ENCODE data around the gene KCNQ2. TPM values are rescaled to one million over a fixed set of nuclear protein-coding genes. Genes with fewer than 3 reads are reported as not detected.

The KCNQ2 gene
- total and polyA plus RNA-seq, 2 donors = 0.14 to 2.1 TPM

GRCh38 chr20:63466250-63466825 is 6.1 kb downstream of the KCNQ2 start:
- no peak overlapping the region for H3K4me3 ChIP-seq (ENCODE audit: low read depth, low read length)
- DNase-seq (ENCODE audit: extremely low spot score) = no peak
- no peaks in the 10 kb centered on the region for H3K4me1 ChIP-seq (ENCODE audit: insufficient read depth)
- H3K27ac ChIP-seq (ENCODE audit: low read depth) = no peak overlapping the region
- 84% methylated on average over 55 of the region's 55 CpGs for WGBS
- no peaks in the 10 kb centered on the region for H3K36me3 ChIP-seq (ENCODE audit: insufficient read depth)

- Histone ChIP-seq H3K27ac (ENCODE audit: low read depth) (no peak overlapping the region), H3K4me1 (ENCODE audit: insufficient read depth) (no peaks in the 10 kb centered on the region), H3K4me3 (ENCODE audit: low read depth, low read length) (no peak overlapping the region), H3K36me3 (ENCODE audit: insufficient read depth) (no peaks in the 10 kb centered on the region)
- DNase-seq (ENCODE audit: extremely low spot score) = no peak
- WGBS = 79% methylated on average over 56 of the region's 56 CpGs
These were observed 6.8 kb downstream of the KCNQ2 start for GRCh38 chr20:63465380-63466249.

- no peak for DNase-seq (ENCODE audit: extremely low spot score)
- H3K4me1 ChIP-seq (ENCODE audit: insufficient read depth) = no peaks in the 10 kb centered on the region
- H3K4me3 ChIP-seq (ENCODE audit: low read depth, low read length) = no peak overlapping the region
- no peak overlapping the region for H3K27ac ChIP-seq (ENCODE audit: low read depth)
- 81% methylated on average over 12 of the region's 12 CpGs for WGBS
- H3K36me3 ChIP-seq (ENCODE audit: insufficient read depth) = no peaks in the 10 kb centered on the region
These were observed 8.2 kb downstream of the KCNQ2 start for GRCh38 chr20:63464289-63464635.

- no peak for DNase-seq (ENCODE audit: extremely low spot score)
- Histone ChIP-seq H3K36me3 (ENCODE audit: insufficient read depth) (no peaks in the 10 kb centered on the region), H3K4me3 (ENCODE audit: low read depth, low read length) (no peak overlapping the region), H3K27ac (ENCODE audit: low read depth) (no peak overlapping the region), H3K4me1 (ENCODE audit: insufficient read depth) (no peaks in the 10 kb centered on the region)
- 43% methylated on average over 22 of the region's 22 CpGs for WGBS
These were observed 8.8 kb downstream of the KCNQ2 start for GRCh38 chr20:63463400-63464288.

- Histone ChIP-seq H3K27ac (ENCODE audit: low read depth) (no peak overlapping the region), H3K36me3 (ENCODE audit: insufficient read depth) (no peaks in the 10 kb centered on the region), H3K4me3 (ENCODE audit: low read depth, low read length) (no peak overlapping the region), H3K4me1 (ENCODE audit: insufficient read depth) (no peaks in the 10 kb centered on the region)
- 64% methylated on average over 2 of the region's 2 CpGs for WGBS
- DNase-seq (ENCODE audit: extremely low spot score) = no peak
These were observed 10.2 kb downstream of the KCNQ2 start for GRCh38 chr20:63462244-63462643.

GRCh38 chr20:63461104-63461763 is 11.2 kb downstream of the KCNQ2 start:
- WGBS = 24% methylated on average over 22 of the region's 22 CpGs
- no peak for DNase-seq (ENCODE audit: extremely low spot score)
- Histone ChIP-seq H3K36me3 (ENCODE audit: insufficient read depth) (no peaks in the 10 kb centered on the region), H3K4me1 (ENCODE audit: insufficient read depth) (no peaks in the 10 kb centered on the region), H3K4me3 (ENCODE audit: low read depth, low read length) (no peak overlapping the region), H3K27ac (ENCODE audit: low read depth) (no peak overlapping the region)

GRCh38 chr20:63459070-63459380 is 13.4 kb downstream of the KCNQ2 start:
- Histone ChIP-seq H3K4me3 (ENCODE audit: low read depth, low read length) (no peak overlapping the region), H3K36me3 (ENCODE audit: insufficient read depth) (no peaks in the 10 kb centered on the region), H3K4me1 (ENCODE audit: insufficient read depth) (no peaks in the 10 kb centered on the region), H3K27ac (ENCODE audit: low read depth) (no peak overlapping the region)
- 86% methylated on average over 17 of the region's 17 CpGs for WGBS
- no peak for DNase-seq (ENCODE audit: extremely low spot score)

GRCh38 chr20:63458170-63459069 is 14.0 kb downstream of the KCNQ2 start:
- H3K4me1 ChIP-seq (ENCODE audit: insufficient read depth) = no peaks in the 10 kb centered on the region
- no peak overlapping the region for H3K4me3 ChIP-seq (ENCODE audit: low read depth, low read length)
- 92% methylated on average over 36 of the region's 36 CpGs for WGBS
- H3K27ac ChIP-seq (ENCODE audit: low read depth) = no peak overlapping the region
- no peaks in the 10 kb centered on the region for H3K36me3 ChIP-seq (ENCODE audit: insufficient read depth)
- DNase-seq (ENCODE audit: extremely low spot score) = no peak

GRCh38 chr20:63457737-63458136 is 14.7 kb downstream of the KCNQ2 start:
- Histone ChIP-seq H3K27ac (ENCODE audit: low read depth) (no peak overlapping the region), H3K4me1 (ENCODE audit: insufficient read depth) (no peaks in the 10 kb centered on the region), H3K36me3 (ENCODE audit: insufficient read depth) (no peaks in the 10 kb centered on the region), H3K4me3 (ENCODE audit: low read depth, low read length) (no peak overlapping the region)
- DNase-seq (ENCODE audit: extremely low spot score) = no peak
- 50% methylated on average over 17 of the region's 17 CpGs for WGBS

- Histone ChIP-seq H3K4me3 (ENCODE audit: low read depth, low read length) (no peak overlapping the region), H3K36me3 (ENCODE audit: insufficient read depth) (no peaks in the 10 kb centered on the region), H3K4me1 (ENCODE audit: insufficient read depth) (no peaks in the 10 kb centered on the region), H3K27ac (ENCODE audit: low read depth) (no peak overlapping the region)
- 44% methylated on average over 40 of the region's 40 CpGs for WGBS
- no peak for DNase-seq (ENCODE audit: extremely low spot score)
These were observed 15.8 kb downstream of the KCNQ2 start for GRCh38 chr20:63456429-63457284.

- no peak for DNase-seq (ENCODE audit: extremely low spot score)
- H3K4me3 ChIP-seq (ENCODE audit: low read depth, low read length) = no peak overlapping the region
- no peaks in the 10 kb centered on the region for H3K36me3 ChIP-seq (ENCODE audit: insufficient read depth)
- H3K4me1 ChIP-seq (ENCODE audit: insufficient read depth) = no peaks in the 10 kb centered on the region
- no peak overlapping the region for H3K27ac ChIP-seq (ENCODE audit: low read depth)
- WGBS = 78% methylated on average over 8 of the region's 10 CpGs
These were observed 16.9 kb downstream of the KCNQ2 start for GRCh38 chr20:63455568-63455859.

Measured in urinary bladder (tissue), 4 donors.